ENCODE measurements around the gene ACTRT2.

DNA sequence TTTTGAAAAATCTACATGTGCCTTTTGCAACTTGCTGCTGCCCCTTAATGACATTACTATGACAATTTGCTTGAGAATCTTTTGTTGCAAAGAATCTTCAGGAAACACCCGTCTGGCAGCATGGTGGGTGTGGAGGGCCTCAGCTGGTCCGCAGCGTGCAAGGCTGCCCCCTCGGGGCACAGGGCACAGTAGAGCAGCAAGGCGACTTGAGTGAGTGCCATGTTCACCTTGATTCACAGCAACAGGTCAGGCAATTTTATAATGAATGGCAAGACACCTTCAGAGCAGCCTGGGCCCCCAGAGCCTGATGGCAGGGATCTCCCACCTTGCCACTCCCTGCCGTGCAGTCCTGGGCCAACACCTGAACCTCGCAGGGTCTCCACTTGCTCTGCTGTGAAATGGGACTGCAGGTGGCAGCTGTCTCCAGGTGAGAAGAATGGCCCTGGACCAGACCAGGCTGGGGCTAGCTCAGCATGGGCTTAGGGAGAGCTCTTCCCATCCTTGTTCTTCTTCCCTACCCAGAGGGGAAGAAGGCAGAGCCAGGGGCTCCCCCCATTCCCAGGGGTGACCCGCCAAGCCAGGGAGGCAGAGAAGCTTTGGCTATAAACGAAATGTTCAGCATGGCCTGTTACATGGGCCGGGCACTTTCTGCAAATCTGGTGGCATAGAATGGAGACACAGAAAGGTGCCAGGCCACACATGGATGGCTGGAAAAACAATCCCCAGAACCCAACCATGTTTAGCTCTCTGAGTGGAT, 34.5 kb upstream of the ACTRT2 start:
- TF ChIP-seq, protein P1, sequence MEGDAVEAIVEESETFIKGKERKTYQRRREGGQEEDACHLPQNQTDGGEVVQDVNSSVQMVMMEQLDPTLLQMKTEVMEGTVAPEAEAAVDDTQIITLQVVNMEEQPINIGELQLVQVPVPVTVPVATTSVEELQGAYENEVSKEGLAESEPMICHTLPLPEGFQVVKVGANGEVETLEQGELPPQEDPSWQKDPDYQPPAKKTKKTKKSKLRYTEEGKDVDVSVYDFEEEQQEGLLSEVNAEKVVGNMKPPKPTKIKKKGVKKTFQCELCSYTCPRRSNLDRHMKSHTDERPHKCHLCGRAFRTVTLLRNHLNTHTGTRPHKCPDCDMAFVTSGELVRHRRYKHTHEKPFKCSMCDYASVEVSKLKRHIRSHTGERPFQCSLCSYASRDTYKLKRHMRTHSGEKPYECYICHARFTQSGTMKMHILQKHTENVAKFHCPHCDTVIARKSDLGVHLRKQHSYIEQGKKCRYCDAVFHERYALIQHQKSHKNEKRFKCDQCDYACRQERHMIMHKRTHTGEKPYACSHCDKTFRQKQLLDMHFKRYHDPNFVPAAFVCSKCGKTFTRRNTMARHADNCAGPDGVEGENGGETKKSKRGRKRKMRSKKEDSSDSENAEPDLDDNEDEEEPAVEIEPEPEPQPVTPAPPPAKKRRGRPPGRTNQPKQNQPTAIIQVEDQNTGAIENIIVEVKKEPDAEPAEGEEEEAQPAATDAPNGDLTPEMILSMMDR (IDR thresholded peaks at IDR 0.05) = no peak
- TF ChIP-seq EP300 (IDR thresholded peaks at IDR 0.05) (no peak), POLR2A (IDR thresholded peaks at IDR 0.05) (no peak)

Measured in gastroesophageal sphincter (tissue), 3 donors.